Left ventricle myocardium inferior (tissue), 1 donor: Measurements from ENCODE around the gene SUZ12. TPM values are rescaled to one million over a fixed set of nuclear protein-coding genes. Genes with fewer than 3 reads are reported as not detected.
"Not testable (repeated sequence)": the region's sequence is repeated elsewhere in the genome, so short reads cannot be mapped to it uniquely, and the experiment has no call there.

Experiments used
- DNase-seq: peaks from one replicate; pipeline ENCODE4 v3.0.0-alpha.2; 2020
- H3K27ac ChIP-seq: fragments of 200-600 bp; replicated peaks from 2 replicates; pipeline ENCODE4 v1.8.0; 2021
- H3K27me3 ChIP-seq: fragments of 200-600 bp; 2 replicates; pipeline ENCODE4 v1.8.0; 2021; ENCODE audit warnings: low read depth
- H3K36me3 ChIP-seq: fragments of 200-600 bp; 2 replicates; pipeline ENCODE4 v1.8.0; 2021
- H3K4me1 ChIP-seq: fragments of 200-600 bp; 2 replicates; pipeline ENCODE4 v1.8.0; 2021
- H3K4me3 ChIP-seq: fragments of 200-600 bp; 2 replicates; pipeline ENCODE4 v1.8.0; 2021; ENCODE audit warnings: mild to moderate bottlenecking, moderate library complexity
- H3K9me3 ChIP-seq: fragments of 200-600 bp; replicated peaks from 2 replicates; pipeline ENCODE4 v1.8.0; 2021
- CTCF ChIP-seq: fragments of 200-600 bp; IDR thresholded peaks from 2 replicates; pipeline ENCODE4 v1.8.0; 2021; ENCODE audit warnings: antibody characterized with exemption, mild to moderate bottlenecking, borderline replicate concordance
- intact Hi-C: fragments of 100-400 bp; cut with micrococcal nuclease; formaldehyde crosslinking; loops from one replicate; pipeline ENCODE4 v1.11.0; 2022
- long read RNA-seq: library from polyadenylated mRNA; unstranded; transcript quantifications from one replicate; pipeline ENCODE4 v2.0.0, GENCODE V29; 2021
- total RNA-seq: library from RNA; stranded (reverse); fragmentation: NEBNext Ultra II Directional; extraction: Animal tissue kit (Norgen Biotek cat#: 25700); gene quantifications from one replicate; pipeline ENCODE4 v1.2.1, GENCODE V29; 2021
- donor health status: DM: no; HTN: yes; CAD: no; lungs with severe emphysema.

The SUZ12 gene
- total RNA-seq: 12.6 TPM
- long read RNA-seq, full-length matches to known transcripts: 32 of 39 reads
- long read RNA-seq, partial matches to known transcripts: 4 of 39 reads
- long read RNA-seq, other reads (novel, unspliced or antisense): 3 of 39 reads

DNA sequence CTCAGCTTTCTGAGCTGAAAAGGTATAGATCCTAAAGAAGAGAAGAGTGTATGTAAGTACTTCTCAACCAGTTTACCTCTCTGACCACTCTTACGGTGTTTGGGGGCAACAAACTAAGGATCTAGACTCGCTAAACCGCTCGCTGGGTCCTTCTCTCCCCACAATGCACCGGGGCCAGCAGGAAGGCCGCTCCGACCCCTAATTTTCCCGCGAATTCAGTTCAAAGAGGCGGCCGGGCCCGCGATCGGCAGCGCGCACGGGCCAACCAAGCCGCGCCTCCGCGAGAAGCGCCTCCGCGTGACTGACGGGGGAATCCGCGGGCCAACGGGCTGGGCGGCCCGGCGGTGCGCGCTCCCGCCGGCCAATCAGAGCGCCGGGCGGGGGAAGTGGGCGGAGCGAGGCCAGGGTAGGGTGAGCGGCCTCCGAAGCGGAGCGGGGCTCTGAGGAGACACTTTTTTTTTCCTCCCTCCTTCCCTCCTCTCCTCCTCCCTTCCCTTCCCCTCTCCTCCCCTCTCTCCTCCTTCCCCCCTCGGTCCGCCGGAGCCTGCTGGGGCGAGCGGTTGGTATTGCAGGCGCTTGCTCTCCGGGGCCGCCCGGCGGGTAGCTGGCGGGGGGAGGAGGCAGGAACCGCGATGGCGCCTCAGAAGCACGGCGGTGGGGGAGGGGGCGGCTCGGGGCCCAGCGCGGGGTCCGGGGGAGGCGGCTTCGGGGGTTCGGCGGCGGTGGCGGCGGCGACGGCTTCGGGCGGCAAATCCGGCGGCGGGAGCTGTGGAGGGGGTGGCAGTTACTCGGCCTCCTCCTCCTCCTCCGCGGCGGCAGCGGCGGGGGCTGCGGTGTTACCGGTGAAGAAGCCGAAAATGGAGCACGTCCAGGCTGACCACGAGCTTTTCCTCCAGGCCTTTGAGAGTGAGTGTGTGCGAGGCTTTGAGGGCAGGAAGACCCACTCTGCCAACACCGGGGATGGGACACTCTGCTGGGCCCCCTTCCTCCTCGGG lies at the start of gene SUZ12:
Gene SUZ12 (plus strand): TSS at position 393 of the 995 bp plus-strand sequence. CDS start 240 bp downstream, at position 633.
- intact Hi-C loops: not testable (repeated sequence)

GRCh38 chr17:31888124-31888523 lies 48.7 kb upstream of the SUZ12 start:
- TF ChIP-seq CTCF: no peak
- Histone ChIP-seq H3K27ac (no peak overlapping the region), H3K27me3 (no peaks in the 10 kb centered on the region), H3K36me3 (peaks cover 99% of the 10 kb centered on the region), H3K9me3 (no peaks in the 10 kb centered on the region), H3K4me3 (no peak overlapping the region), H3K4me1 (no peaks in the 10 kb centered on the region)
- intact Hi-C loops: no loop called here
- DNase-seq: no peak

More for the DNA sequence above, at the start of gene SUZ12:
- not testable (repeated sequence) for H3K9me3 ChIP-seq, H3K36me3 ChIP-seq, H3K27me3 ChIP-seq
- H3K4me1 ChIP-seq: peaks cover 28% of the 10 kb centered on the region
- peak; percentile 84 for DNase-seq
- H3K4me3 ChIP-seq: peak within 1 kb of the TSS; percentile 82
- H3K27ac ChIP-seq: peak within 1 kb of the TSS; percentile 92

DNA sequence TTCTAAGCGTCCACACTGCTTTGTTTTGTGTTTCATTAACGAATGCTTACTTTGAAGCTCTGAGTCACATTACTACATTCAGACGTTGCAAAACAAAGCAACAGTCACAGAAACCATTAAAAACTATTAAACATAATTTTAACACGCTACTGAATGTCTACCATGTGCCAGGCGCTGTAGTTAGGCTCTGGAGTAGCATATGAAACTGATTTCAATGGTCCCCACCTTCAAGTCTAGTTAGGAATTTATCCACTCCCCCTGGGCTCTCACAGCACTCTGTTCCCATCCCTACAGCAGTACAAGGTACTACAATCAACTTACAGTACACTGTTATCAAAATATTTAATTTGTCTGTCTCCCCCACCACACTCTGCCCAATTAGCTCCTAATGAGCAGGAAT lies 35.9 kb upstream of the SUZ12 start:
- H3K27me3 ChIP-seq: no peaks in the 10 kb centered on the region
- peaks cover 37% of the 10 kb centered on the region for H3K36me3 ChIP-seq
- H3K4me1 ChIP-seq: peaks cover 22% of the 10 kb centered on the region
- peak overlapping the region; percentile 79 for H3K27ac ChIP-seq
- TF ChIP-seq CTCF: no peak
- intact Hi-C loops: no loop called here
- H3K4me3 ChIP-seq: peak overlapping the region; percentile 82
- H3K9me3 ChIP-seq: no peaks in the 10 kb centered on the region
- no peak for DNase-seq

DNA sequence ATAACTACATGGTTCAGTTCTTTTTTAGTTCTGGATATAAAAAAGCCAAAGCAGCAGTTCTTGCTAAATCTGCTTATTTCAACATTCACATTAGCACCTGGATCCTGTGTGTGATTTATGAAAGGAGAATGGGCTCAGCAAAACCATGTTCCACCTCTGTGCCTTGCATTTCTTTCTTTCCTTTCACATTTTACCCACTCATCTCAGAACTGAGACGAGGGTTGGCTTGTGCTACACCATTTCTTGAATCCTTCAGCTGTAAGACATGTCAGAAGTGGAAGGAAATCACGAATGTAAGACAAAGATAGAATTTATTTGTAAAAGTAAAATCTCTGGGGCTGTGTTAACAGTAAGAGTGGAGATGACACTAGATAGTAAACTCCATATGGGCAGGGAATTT lies 34.1 kb upstream of the SUZ12 start:
- peaks cover 22% of the 10 kb centered on the region for H3K4me1 ChIP-seq
- no peaks in the 10 kb centered on the region for H3K27me3 ChIP-seq
- H3K4me3 ChIP-seq: no peak overlapping the region
- no peaks in the 10 kb centered on the region for H3K9me3 ChIP-seq
- no peak overlapping the region for H3K27ac ChIP-seq
- peaks cover 19% of the 10 kb centered on the region for H3K36me3 ChIP-seq
- intact Hi-C loops: no loop called here
- no peak for TF ChIP-seq CTCF
- DNase-seq: no peak

- no peaks in the 10 kb centered on the region for H3K27me3 ChIP-seq
- DNase-seq: no peak
- H3K36me3 ChIP-seq: peaks cover 12% of the 10 kb centered on the region
- H3K4me1 ChIP-seq: peaks cover 22% of the 10 kb centered on the region
- intact Hi-C loops: no loop called here
- H3K27ac ChIP-seq: no peak overlapping the region
- H3K9me3 ChIP-seq: no peaks in the 10 kb centered on the region
- no peak overlapping the region for H3K4me3 ChIP-seq
- TF ChIP-seq CTCF: no peak
Measured at GRCh38 chr17:31903401-31903800, 33.4 kb upstream of the SUZ12 start.
